ENCODE results near the gene GAL. TPM values are rescaled to one million over a fixed set of nuclear protein-coding genes. Genes with fewer than 3 reads are reported as not detected.
"Not testable (repeated sequence)": the region's sequence is repeated elsewhere in the genome, so short reads cannot be mapped to it uniquely, and the experiment has no call there.

Gene GAL
- polyA plus RNA-seq (2012; ENCODE audit: low read depth, missing spikeins): not detected

GRCh38 chr11:68684385-68685356, at the start of gene GAL:
Gene GAL, plus strand, starts transcription at chr11:68684544. Its CDS starts 380 bp downstream, at chr11:68684924.
- no peak for FAIRE-seq
- no peak for TF ChIP-seq POLR2A (IDR thresholded peaks at IDR 0.05; ENCODE audit: low read depth, low read length)
- no peak for TF ChIP-seq POU2F2 (IDR thresholded peaks at IDR 0.05; ENCODE audit: low read depth, low read length)
- no peak for TF ChIP-seq TAF1 (IDR thresholded peaks at IDR 0.05; ENCODE audit: low read depth, low read length)
- no peak for TF ChIP-seq SPI1 (IDR thresholded peaks at IDR 0.05; ENCODE audit: low read depth, low read length)
- DNase-seq (ENCODE audit: insufficient read length, low spot score): no peak

GRCh38 chr11:68634606-68635005, 49.7 kb upstream of the GAL start:
- not testable (repeated sequence) for FAIRE-seq; DNase-seq (ENCODE audit: insufficient read length, low spot score)

- not testable (repeated sequence) for DNase-seq (ENCODE audit: insufficient read length, low spot score); FAIRE-seq
Measured at GRCh38 chr11:68635172-68635571, 49.2 kb upstream of the GAL start.

- FAIRE-seq: not testable (repeated sequence)
Measured at GRCh38 chr11:68635883-68636282, 48.5 kb upstream of the GAL start.

GRCh38 chr11:68639322-68639721, 45.0 kb upstream of the GAL start:
- not testable (repeated sequence) for FAIRE-seq

More at GRCh38 chr11:68635883-68636282, 48.5 kb upstream of the GAL start:
- not testable (repeated sequence) for DNase-seq (ENCODE audit: insufficient read length, low spot score)

GRCh38 chr11:68641880-68642279, 42.5 kb upstream of the GAL start:
- FAIRE-seq: no peak
- no peak for DNase-seq (ENCODE audit: insufficient read length, low spot score)
- no peak for TF ChIP-seq SPI1 (IDR thresholded peaks at IDR 0.05; ENCODE audit: low read depth, low read length)
- TF ChIP-seq POLR2A (IDR thresholded peaks at IDR 0.05; ENCODE audit: low read depth, low read length): no peak

More at GRCh38 chr11:68639322-68639721, 45.0 kb upstream of the GAL start:
- DNase-seq (ENCODE audit: insufficient read length, low spot score): not testable (repeated sequence)

GRCh38 chr11:68643585-68643984, 40.8 kb upstream of the GAL start:
- DNase-seq (ENCODE audit: insufficient read length, low spot score): no peak
- TF ChIP-seq POLR2AphosphoS5 (IDR thresholded peaks at IDR 0.05; ENCODE audit: low read depth, low read length) (no peak), POLR2A (IDR thresholded peaks at IDR 0.05; ENCODE audit: low read depth, low read length) (no peak), POU2F2 (IDR thresholded peaks at IDR 0.05; ENCODE audit: low read depth, low read length) (no peak), TAF1 (IDR thresholded peaks at IDR 0.05; ENCODE audit: low read depth, low read length) (no peak), PAX5 (IDR thresholded peaks at IDR 0.05; ENCODE audit: insufficient read depth, low read length, severe bottlenecking) (no peak), SPI1 (IDR thresholded peaks at IDR 0.05; ENCODE audit: low read depth, low read length) (no peak)
- no peak for FAIRE-seq

- TF ChIP-seq PAX5 (IDR thresholded peaks at IDR 0.05; ENCODE audit: insufficient read depth, low read length, severe bottlenecking) (no peak), TAF1 (IDR thresholded peaks at IDR 0.05; ENCODE audit: low read depth, low read length) (no peak), POU2F2 (IDR thresholded peaks at IDR 0.05; ENCODE audit: low read depth, low read length) (no peak), POLR2A (IDR thresholded peaks at IDR 0.05; ENCODE audit: low read depth, low read length) (no peak)
- FAIRE-seq: no peak
Measured at GRCh38 chr11:68646832-68647231, 37.5 kb upstream of the GAL start.

GRCh38 chr11:68649851-68650555, 34.3 kb upstream of the GAL start:
- TF ChIP-seq POLR2AphosphoS5 (IDR thresholded peaks at IDR 0.05; ENCODE audit: low read depth, low read length) (no peak), POU2F2 (IDR thresholded peaks at IDR 0.05; ENCODE audit: low read depth, low read length) (no peak), PAX5 (IDR thresholded peaks at IDR 0.05; ENCODE audit: insufficient read depth, low read length, severe bottlenecking) (no peak), SPI1 (IDR thresholded peaks at IDR 0.05; ENCODE audit: low read depth, low read length) (no peak), TAF1 (IDR thresholded peaks at IDR 0.05; ENCODE audit: low read depth, low read length) (no peak), POLR2A (IDR thresholded peaks at IDR 0.05; ENCODE audit: low read depth, low read length) (no peak)
- no peak for FAIRE-seq
- DNase-seq (ENCODE audit: insufficient read length, low spot score): no peak

More at GRCh38 chr11:68646832-68647231, 37.5 kb upstream of the GAL start:
- no peak for DNase-seq (ENCODE audit: insufficient read length, low spot score)

GRCh38 chr11:68650801-68651200, 33.5 kb upstream of the GAL start:
- TF ChIP-seq POLR2AphosphoS5 (IDR thresholded peaks at IDR 0.05; ENCODE audit: low read depth, low read length): no peak
- no peak for TF ChIP-seq POU2F2 (IDR thresholded peaks at IDR 0.05; ENCODE audit: low read depth, low read length)
- TF ChIP-seq SPI1 (IDR thresholded peaks at IDR 0.05; ENCODE audit: low read depth, low read length): no peak
- TF ChIP-seq TAF1 (IDR thresholded peaks at IDR 0.05; ENCODE audit: low read depth, low read length): no peak
- no peak for TF ChIP-seq POLR2A (IDR thresholded peaks at IDR 0.05; ENCODE audit: low read depth, low read length)
- TF ChIP-seq PAX5 (IDR thresholded peaks at IDR 0.05; ENCODE audit: insufficient read depth, low read length, severe bottlenecking): no peak
- DNase-seq (ENCODE audit: insufficient read length, low spot score) (no peak), FAIRE-seq (no peak)
